Lower leg skin (tissue), 4 donors: ENCODE results near the gene FILIP1. TPM values are rescaled to one million over a fixed set of nuclear protein-coding genes. Genes with fewer than 3 reads are reported as not detected.

Experiments used
- DNase-seq, 2 donors: peaks; one replicate each; pipeline ENCODE4 v3.0.0-alpha.2; 2019; ENCODE audit warnings: low spot score in 2 of 2
- H3K4me3 ChIP-seq: fragments of 200-600 bp; sonication (generic); 2 replicates; pipeline ENCODE4 v1.5.1; 2017; ENCODE audit warnings: mild to moderate bottlenecking, low read depth; ENCODE audit not compliant: poor library complexity, severe bottlenecking
- CTCF ChIP-seq, 3 donors: fragments of 450-650 bp; IDR thresholded peaks; one replicate each; pipeline ENCODE4 v1.5.1; 2016; ENCODE audit warnings: antibody characterized with exemption in 3 of 3, mild to moderate bottlenecking in 3 of 3, moderate library complexity in 2 of 3
- POLR2A ChIP-seq, 2 donors: fragments of 450-650 bp; IDR thresholded peaks; one replicate each; pipeline ENCODE4 v1.6.1; 2016 to 2017; ENCODE audit warnings: antibody characterized with exemption in 2 of 2, mild to moderate bottlenecking in 1 of 2, moderate library complexity in 1 of 2
- WGBS, 2 donors: methylation state at CpG; one replicate each; pipeline ENCODE4 v1.1.5; 2018; 5-methylcytosine and 5-hydroxymethylcytosine counted together
- intact Hi-C: fragments of 100-400 bp; cut with DNase I; formaldehyde crosslinking; loops from one replicate; pipeline ENCODE4 v1.15.0; 2023; ENCODE audit warnings: low total_unique reads
- total RNA-seq, 4 donors: library from RNA; depleted of rRNA; stranded (reverse); fragments of >200 nt; gene quantifications; one replicate each; pipeline ENCODE4 v1.1.0, GENCODE V29; 2016

The FILIP1 gene
- total RNA-seq, 4 donors from 2014 or later: 0.38 to 1.6 (median 0.92) TPM

- intact Hi-C loops: no loop called here
- no peak for DNase-seq
- TF ChIP-seq CTCF (IDR thresholded peaks at IDR 0.05): no peak
- no peak for TF ChIP-seq POLR2A (IDR thresholded peaks at IDR 0.05)
- WGBS, 2 donors: 55 to 72% methylated on average over 3 of the region's 3 CpGs
- H3K4me3 ChIP-seq: no peak overlapping the region
Observed at GRCh38 chr6:75402296-75402695, 91.3 kb downstream of the FILIP1 start.

- intact Hi-C loops: no loop called here
- DNase-seq: no peak
- WGBS, 2 donors: 57 to 61% methylated on average over 4 of the region's 4 CpGs
Observed at GRCh38 chr6:75397656-75398465, 95.7 kb downstream of the FILIP1 start.

GRCh38 chr6:75397171-75397570 lies 96.4 kb downstream of the FILIP1 start:
- intact Hi-C loops: no loop called here
- DNase-seq: no peak
- no peak overlapping the region for H3K4me3 ChIP-seq
- TF ChIP-seq POLR2A (IDR thresholded peaks at IDR 0.05) (no peak), CTCF (IDR thresholded peaks at IDR 0.05) (no peak)

More at GRCh38 chr6:75397656-75398465, 95.7 kb downstream of the FILIP1 start:
- H3K4me3 ChIP-seq: no peak overlapping the region
- no peak for TF ChIP-seq CTCF (IDR thresholded peaks at IDR 0.05)
- TF ChIP-seq POLR2A (IDR thresholded peaks at IDR 0.05): no peak

GRCh38 chr6:75396005-75396800 lies 97.4 kb downstream of the FILIP1 start:
- intact Hi-C loops: no loop called here
- H3K4me3 ChIP-seq: no peak overlapping the region
- no peak for DNase-seq
- TF ChIP-seq POLR2A (IDR thresholded peaks at IDR 0.05) (no peak), CTCF (IDR thresholded peaks at IDR 0.05) (no peak)
- 90 to 94% methylated on average over 6 of the region's 6 CpGs for WGBS, 2 donors

- DNase-seq: no peak
- H3K4me3 ChIP-seq: no peak overlapping the region
- no peak for TF ChIP-seq CTCF (IDR thresholded peaks at IDR 0.05)
- no peak for TF ChIP-seq POLR2A (IDR thresholded peaks at IDR 0.05)
- intact Hi-C loops: no loop called here
Observed at GRCh38 chr6:75393806-75394205, 99.8 kb downstream of the FILIP1 start.
